ENCODE measurements around the gene ADAMTS17.
A peak's percentile ranks its signal among the peaks of the same experiment; 100 is the strongest.

Gene ADAMTS17

DNA sequence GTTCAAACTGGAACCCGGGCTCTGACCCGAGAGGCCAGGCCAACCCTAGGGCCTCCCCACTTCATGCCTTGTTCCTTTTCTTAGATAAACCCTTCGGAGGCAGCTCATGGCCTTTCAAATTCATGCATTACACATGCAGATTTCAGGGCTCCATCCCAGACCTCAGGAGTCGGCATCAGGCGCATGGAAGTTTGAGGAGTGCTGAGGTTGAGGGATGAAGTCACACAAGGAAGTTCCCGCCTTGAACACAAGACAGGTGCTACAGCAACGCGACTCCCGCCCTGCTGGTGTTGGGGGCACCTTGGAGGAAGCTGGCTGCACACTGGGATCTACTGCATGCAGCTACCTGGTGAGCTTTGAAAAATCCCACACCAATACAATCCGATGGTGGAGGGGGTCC lies 363.3 kb downstream of the ADAMTS17 start:
- no peak overlapping the region for H3K4me3 ChIP-seq (ENCODE audit: control insufficient read depth, low read depth, low read length)
- TF ChIP-seq, protein P1, sequence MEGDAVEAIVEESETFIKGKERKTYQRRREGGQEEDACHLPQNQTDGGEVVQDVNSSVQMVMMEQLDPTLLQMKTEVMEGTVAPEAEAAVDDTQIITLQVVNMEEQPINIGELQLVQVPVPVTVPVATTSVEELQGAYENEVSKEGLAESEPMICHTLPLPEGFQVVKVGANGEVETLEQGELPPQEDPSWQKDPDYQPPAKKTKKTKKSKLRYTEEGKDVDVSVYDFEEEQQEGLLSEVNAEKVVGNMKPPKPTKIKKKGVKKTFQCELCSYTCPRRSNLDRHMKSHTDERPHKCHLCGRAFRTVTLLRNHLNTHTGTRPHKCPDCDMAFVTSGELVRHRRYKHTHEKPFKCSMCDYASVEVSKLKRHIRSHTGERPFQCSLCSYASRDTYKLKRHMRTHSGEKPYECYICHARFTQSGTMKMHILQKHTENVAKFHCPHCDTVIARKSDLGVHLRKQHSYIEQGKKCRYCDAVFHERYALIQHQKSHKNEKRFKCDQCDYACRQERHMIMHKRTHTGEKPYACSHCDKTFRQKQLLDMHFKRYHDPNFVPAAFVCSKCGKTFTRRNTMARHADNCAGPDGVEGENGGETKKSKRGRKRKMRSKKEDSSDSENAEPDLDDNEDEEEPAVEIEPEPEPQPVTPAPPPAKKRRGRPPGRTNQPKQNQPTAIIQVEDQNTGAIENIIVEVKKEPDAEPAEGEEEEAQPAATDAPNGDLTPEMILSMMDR (conservative IDR thresholded peaks at IDR 0.05; ENCODE audit: control insufficient read depth, insufficient read depth, low read depth, low read length): no peak
- DNase-seq (ENCODE audit: low read depth): no peak

DNA sequence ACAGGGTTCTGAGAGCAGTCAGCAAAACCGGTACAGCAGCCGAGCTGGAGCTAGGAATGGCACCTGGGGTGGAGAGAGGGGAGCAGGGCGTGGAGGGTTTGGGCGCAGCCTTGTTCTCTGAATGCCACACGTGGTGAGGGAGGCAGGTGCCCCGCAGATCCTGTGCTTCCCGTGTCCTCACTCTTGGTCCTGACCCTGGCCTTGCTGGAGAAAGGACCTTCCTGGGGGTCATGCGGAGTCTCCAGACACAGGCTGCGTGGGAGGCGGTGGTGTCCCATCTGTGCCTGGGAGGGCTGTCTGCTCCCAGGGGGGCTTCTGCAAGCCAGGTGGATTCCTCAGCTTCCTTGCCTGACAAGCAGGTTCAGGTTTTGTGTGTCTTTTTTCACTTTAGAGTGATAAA lies 363.8 kb downstream of the ADAMTS17 start:
- H3K4me3 ChIP-seq (ENCODE audit: control insufficient read depth, low read depth, low read length): no peak overlapping the region
- TF ChIP-seq, protein P1 (conservative IDR thresholded peaks at IDR 0.05; ENCODE audit: control insufficient read depth, insufficient read depth, low read depth, low read length): no peak
- DNase-seq (ENCODE audit: low read depth): no peak

DNA sequence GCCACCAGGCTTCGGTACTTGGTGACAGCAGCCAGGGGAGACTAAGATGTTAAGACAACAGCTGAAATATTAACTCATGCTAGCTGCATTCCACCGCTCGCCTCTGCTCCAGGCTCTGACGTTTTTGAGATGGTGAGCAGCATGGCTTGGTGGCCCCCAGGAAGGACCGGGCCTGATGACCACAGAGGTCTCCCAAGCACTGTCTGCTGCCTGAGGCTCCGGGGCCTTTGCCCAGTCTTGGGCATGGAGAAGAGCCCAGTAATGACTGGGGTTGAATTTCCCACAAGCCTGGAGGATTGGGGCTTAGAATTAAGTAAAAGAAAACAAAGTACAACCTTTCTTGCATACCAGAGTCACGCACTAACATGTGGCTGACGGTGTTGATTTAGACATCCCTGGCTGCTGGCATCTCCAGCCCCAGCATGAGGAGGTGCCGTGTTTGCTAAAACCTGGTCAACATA lies 364.9 kb downstream of the ADAMTS17 start:
- peak; percentile 11 for DNase-seq (ENCODE audit: low read depth)
- no peak overlapping the region for H3K4me3 ChIP-seq (ENCODE audit: control insufficient read depth, low read depth, low read length)
- TF ChIP-seq, protein P1 (conservative IDR thresholded peaks at IDR 0.05; ENCODE audit: control insufficient read depth, insufficient read depth, low read depth, low read length): no peak

DNA sequence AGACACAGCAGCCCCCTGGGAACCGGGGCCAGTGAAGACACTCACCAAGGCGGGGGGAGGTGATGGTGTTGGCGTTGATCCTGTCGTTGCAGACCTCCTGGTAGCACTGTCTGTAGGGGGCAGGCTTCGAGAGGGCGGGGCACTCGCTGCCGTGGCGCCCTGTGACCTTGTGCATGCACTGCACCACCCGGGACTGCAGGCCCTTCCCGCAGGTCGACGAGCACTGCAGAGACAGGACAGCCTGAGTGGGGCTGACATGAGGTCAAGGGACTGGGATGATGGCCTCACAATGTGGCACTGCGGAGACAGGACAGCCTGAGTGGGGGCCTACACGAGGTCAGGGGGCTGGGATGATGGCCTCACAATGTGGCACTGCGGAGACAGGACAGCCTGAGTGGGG lies 365.8 kb downstream of the ADAMTS17 start:
- no peak overlapping the region for H3K4me3 ChIP-seq (ENCODE audit: control insufficient read depth, low read depth, low read length)
- no peak for DNase-seq (ENCODE audit: low read depth)
- TF ChIP-seq, protein P1 (conservative IDR thresholded peaks at IDR 0.05; ENCODE audit: control insufficient read depth, insufficient read depth, low read depth, low read length): no peak

DNA sequence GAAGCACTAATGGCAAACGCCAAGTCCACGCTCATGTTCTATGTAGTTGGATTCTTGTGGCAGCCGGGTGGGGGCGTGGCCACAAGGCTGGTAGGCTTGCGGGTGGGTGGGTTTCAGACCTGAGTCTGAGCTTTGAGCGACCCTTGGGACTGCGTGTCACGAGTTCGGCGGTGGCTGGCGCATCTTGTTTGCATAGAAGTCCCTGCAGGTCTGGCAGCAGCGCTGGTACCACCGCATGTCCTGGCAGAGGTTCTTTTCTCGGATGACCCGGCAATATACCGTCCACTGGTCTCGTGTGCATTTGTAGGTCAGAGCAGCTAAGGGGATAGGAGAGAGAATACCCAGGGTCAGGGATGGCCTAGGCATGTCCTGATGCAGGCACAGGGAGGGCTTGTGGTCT lies 367.5 kb downstream of the ADAMTS17 start:
- no peak overlapping the region for H3K4me3 ChIP-seq (ENCODE audit: control insufficient read depth, low read depth, low read length)
- TF ChIP-seq, protein P1 (conservative IDR thresholded peaks at IDR 0.05; ENCODE audit: control insufficient read depth, insufficient read depth, low read depth, low read length): no peak
- no peak for DNase-seq (ENCODE audit: low read depth)

DNA sequence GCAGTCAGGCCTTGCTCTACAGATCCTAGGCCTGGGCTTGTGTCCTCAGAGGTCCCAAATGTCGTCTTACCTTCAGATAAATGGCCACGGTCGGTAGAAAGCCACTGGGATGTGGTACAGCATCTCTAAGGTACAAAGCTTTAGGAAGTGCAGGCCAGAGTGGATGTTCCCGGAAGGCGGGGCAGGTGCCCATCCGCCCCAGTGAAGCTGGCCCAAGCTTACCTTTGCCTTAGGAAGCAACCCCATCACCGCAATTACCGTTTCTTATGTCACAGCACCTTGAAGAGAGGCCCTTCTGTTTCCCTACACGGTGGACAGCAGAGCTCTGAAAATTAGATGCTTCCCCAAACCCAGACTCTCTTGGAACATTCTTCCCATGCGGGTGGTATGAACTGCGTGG lies 368.4 kb downstream of the ADAMTS17 start:
- H3K4me3 ChIP-seq (ENCODE audit: control insufficient read depth, low read depth, low read length): no peak overlapping the region
- DNase-seq (ENCODE audit: low read depth): no peak
- TF ChIP-seq, protein P1 (conservative IDR thresholded peaks at IDR 0.05; ENCODE audit: control insufficient read depth, insufficient read depth, low read depth, low read length): no peak

DNA sequence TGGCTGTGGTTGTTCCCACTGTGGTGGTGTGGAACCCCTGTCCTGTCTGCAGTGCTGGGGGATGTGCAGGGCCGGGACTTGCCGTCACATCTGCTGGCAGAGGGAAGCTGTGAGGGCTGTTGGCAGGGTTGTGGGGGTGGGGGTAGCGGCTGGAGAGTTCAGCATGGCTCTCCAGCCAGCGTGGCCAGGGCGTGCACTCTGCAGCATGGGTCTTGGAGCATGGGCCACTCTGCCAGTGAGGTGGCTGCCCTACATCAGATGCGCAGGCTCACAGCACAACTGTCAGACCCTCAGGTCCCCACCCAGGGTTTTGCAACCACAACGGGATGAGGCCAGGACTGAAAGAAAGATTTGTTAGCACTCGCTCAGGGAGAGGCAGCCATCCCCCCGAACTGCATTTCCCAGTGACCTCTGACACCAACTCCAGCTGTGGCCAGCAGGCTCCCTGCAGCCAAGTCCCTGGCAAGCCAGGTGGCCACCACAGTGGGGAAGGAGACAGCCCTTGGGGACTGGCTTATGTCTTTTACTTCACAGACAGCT lies 370.8 kb downstream of the ADAMTS17 start:
- H3K4me3 ChIP-seq (ENCODE audit: control insufficient read depth, low read depth, low read length): no peak overlapping the region
- TF ChIP-seq, protein P1 (conservative IDR thresholded peaks at IDR 0.05; ENCODE audit: control insufficient read depth, insufficient read depth, low read depth, low read length): no peak
- DNase-seq (ENCODE audit: low read depth): no peak

All from fibroblast of mammary gland (primary cell).